Measurements from ENCODE around the gene SLC25A24. TPM values are rescaled to one million over a fixed set of nuclear protein-coding genes. Genes with fewer than 3 reads are reported as not detected.

Gene SLC25A24
- total and polyA plus RNA-seq, 2 of the 13 experiments (the other 11 are each of a cell fraction or from before 2014, with no cell fraction given) = 8.0 to 12.4 TPM

DNA sequence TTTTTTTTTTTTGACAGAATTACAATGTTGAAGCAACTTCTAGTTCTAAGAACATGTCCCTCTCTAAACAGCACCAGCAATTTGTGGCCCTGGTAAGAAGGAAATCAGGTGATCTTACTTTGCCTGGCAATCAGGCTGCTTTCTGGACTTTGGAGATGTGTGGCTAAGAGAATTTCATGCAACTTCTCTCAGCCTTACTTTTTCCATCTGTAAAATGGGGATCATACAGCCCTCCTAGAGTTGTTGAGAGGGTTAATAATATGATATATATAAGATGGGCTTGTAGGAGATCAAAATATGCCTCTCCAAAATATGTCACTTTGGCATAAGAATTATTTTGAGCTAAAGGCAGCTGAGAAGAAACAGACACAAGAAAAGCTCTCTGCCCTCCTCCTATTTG is 92.0 kb downstream of the SLC25A24 start:
- H2AFZ ChIP-seq (ENCODE audit: low read length) = no peak overlapping the region

DNA sequence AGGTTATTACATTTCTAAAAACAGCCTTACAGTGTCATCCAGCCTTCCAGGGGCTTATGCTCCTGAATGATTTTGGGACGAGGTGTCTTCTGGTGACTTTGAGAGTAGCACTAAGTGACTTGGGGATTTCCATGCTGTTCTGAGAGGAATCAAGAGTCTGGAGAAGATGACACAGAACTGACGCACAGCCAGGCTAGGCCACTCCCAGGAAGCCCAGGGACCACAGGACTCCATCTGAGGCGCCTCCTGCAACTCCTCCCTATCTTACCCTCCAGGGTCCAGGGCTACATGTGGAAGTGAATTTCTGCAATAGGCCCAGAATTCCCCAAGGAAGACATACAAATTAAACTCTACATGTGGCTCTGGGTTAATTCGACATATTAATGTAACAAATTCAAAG is 92.5 kb downstream of the SLC25A24 start:
- TF ChIP-seq ZNF432 (CRISPR knock-in tag; IDR thresholded peaks at IDR 0.05; ENCODE audit: borderline replicate concordance) (no peak), GPN1 (CRISPR knock-in tag; IDR thresholded peaks at IDR 0.05; ENCODE audit: borderline replicate concordance) (no peak)
- TF ChIP-seq, protein P1, sequence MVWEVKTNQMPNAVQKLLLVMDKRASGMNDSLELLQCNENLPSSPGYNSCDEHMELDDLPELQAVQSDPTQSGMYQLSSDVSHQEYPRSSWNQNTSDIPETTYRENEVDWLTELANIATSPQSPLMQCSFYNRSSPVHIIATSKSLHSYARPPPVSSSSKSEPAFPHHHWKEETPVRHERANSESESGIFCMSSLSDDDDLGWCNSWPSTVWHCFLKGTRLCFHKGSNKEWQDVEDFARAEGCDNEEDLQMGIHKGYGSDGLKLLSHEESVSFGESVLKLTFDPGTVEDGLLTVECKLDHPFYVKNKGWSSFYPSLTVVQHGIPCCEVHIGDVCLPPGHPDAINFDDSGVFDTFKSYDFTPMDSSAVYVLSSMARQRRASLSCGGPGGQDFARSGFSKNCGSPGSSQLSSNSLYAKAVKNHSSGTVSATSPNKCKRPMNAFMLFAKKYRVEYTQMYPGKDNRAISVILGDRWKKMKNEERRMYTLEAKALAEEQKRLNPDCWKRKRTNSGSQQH (CRISPR knock-in tag; IDR thresholded peaks at IDR 0.05; ENCODE audit: low read depth) = no peak
- H3K27ac ChIP-seq (ENCODE audit: extremely low read length, insufficient read depth, low read length) = no peak overlapping the region
- DNase-seq (ENCODE audit: low spot score) (no peak), FAIRE-seq (no peak), ATAC-seq (no peak)
- H3K9me3 ChIP-seq (ENCODE audit: low read length) = no peaks in the 10 kb centered on the region
- H2AFZ ChIP-seq (ENCODE audit: low read length) = no peak overlapping the region
- no peaks in the 10 kb centered on the region for H4K20me1 ChIP-seq (ENCODE audit: insufficient read depth, low read length)
- ChIA-PET CTCF (ENCODE audit: low intra/inter-chr PET ratio, low total read pairs) (no interaction called here), POLR2A (no interaction called here)
- no TSS peak for BruUV-seq (replicated peaks)
- H3K4me3 ChIP-seq (replicated peaks in 1 of 3; ENCODE audit: insufficient read depth in 1 of 3, low read depth in 2 of 3, low read length in 3 of 3) = no peak overlapping the region
- 7% methylated on average over 3 of the region's 4 CpGs for WGBS (ENCODE audit: low lambda C conversion rate)
- intact Hi-C loops (cut with micrococcal nuclease; ENCODE audit: unreplicated experiment) (no loop called here), in situ Hi-C loops (cut with HindIII; ENCODE audit: extremely low pct_ligation_motif_present, low pct_unique_long_range_greater_than_20kb) (no loop called here)
- H3K27me3 ChIP-seq (ENCODE audit: control insufficient read depth in 1 of 2, insufficient read depth in 2 of 2, low read length in 2 of 2) = no peaks in the 10 kb centered on the region
- H3K79me2 ChIP-seq (ENCODE audit: insufficient read depth, low read length) = no peaks in the 10 kb centered on the region
- H3K4me1 ChIP-seq (ENCODE audit: insufficient read depth, low read length) = no peaks in the 10 kb centered on the region
- H3K9ac ChIP-seq (ENCODE audit: insufficient read depth, low read depth, low read length) = no peak overlapping the region
- no peaks in the 10 kb centered on the region for H3K36me3 ChIP-seq (replicated peaks in 1 of 2; ENCODE audit: control insufficient read depth in 1 of 2, insufficient read depth in 2 of 2, low read length in 2 of 2)
- H3K4me2 ChIP-seq (ENCODE audit: low read depth, low read length) = no peak overlapping the region

More for the DNA sequence above, 92.0 kb downstream of the SLC25A24 start:
- Histone ChIP-seq H3K9ac (ENCODE audit: insufficient read depth, low read depth, low read length) (no peak overlapping the region), H4K20me1 (ENCODE audit: insufficient read depth, low read length) (no peaks in the 10 kb centered on the region), H3K9me3 (ENCODE audit: low read length) (no peaks in the 10 kb centered on the region), H3K4me1 (ENCODE audit: insufficient read depth, low read length) (no peaks in the 10 kb centered on the region), H3K4me3 (replicated peaks in 1 of 3; ENCODE audit: insufficient read depth in 1 of 3, low read depth in 2 of 3, low read length in 3 of 3) (no peak overlapping the region), H3K79me2 (ENCODE audit: insufficient read depth, low read length) (no peaks in the 10 kb centered on the region), H3K27ac (ENCODE audit: extremely low read length, insufficient read depth, low read length) (no peak overlapping the region), H3K4me2 (ENCODE audit: low read depth, low read length) (no peak overlapping the region), H3K27me3 (ENCODE audit: control insufficient read depth in 1 of 2, insufficient read depth in 2 of 2, low read length in 2 of 2) (no peaks in the 10 kb centered on the region), H3K36me3 (replicated peaks in 1 of 2; ENCODE audit: control insufficient read depth in 1 of 2, insufficient read depth in 2 of 2, low read length in 2 of 2) (no peaks in the 10 kb centered on the region)
- no peak for FAIRE-seq
- POLR2A ChIA-PET = no interaction called here
- intact Hi-C loops (cut with micrococcal nuclease; ENCODE audit: unreplicated experiment) = no loop called here
- DNase-seq (ENCODE audit: low spot score) = no peak
- CTCF ChIA-PET (ENCODE audit: low intra/inter-chr PET ratio, low total read pairs) = no interaction called here
- ATAC-seq = no peak
- no peak for TF ChIP-seq RFXANK (CRISPR knock-in tag; IDR thresholded peaks at IDR 0.05)
- no peak for TF ChIP-seq SOX13 (IDR thresholded peaks at IDR 0.05)
- no peak for TF ChIP-seq SOX13 (CRISPR knock-in tag; conservative IDR thresholded peaks at IDR 0.05 in 1 of 2, IDR thresholded peaks at IDR 0.05 in 1 of 2)
- TF ChIP-seq CAMTA2 (CRISPR knock-in tag; IDR thresholded peaks at IDR 0.05; ENCODE audit: borderline replicate concordance) = no peak
- in situ Hi-C loops (cut with HindIII; ENCODE audit: extremely low pct_ligation_motif_present, low pct_unique_long_range_greater_than_20kb) = no loop called here
- no TSS peak for BruUV-seq (replicated peaks)

All from HepG2 (cell line).